ENCODE data around the gene ENTPD1. TPM values are rescaled to one million over a fixed set of nuclear protein-coding genes. Genes with fewer than 3 reads are reported as not detected.

ENTPD1 gene
- total RNA-seq, 1 donor from 2014 or later, result 1.6 TPM

GRCh38 chr10:95794195-95794594 lies 38.2 kb downstream of the ENTPD1 start:
- Histone ChIP-seq H3K27me3 (no peaks in the 10 kb centered on the region), H4K20me1 (ENCODE audit: low read depth) (no peaks in the 10 kb centered on the region), H2AFZ (replicated peaks) (no peak overlapping the region), H3K79me2 (ENCODE audit: low read depth) (no peaks in the 10 kb centered on the region), H3K36me3 (no peaks in the 10 kb centered on the region), H3K9ac (no peak overlapping the region), H3K4me2 (no peak overlapping the region), H3K9me3 (ENCODE audit: low read depth) (no peaks in the 10 kb centered on the region), H3K4me3 (no peak overlapping the region), H3F3A (ENCODE audit: low read depth) (no peaks in the 10 kb centered on the region), H3K27ac (no peak overlapping the region), H3K4me1 (peaks cover 10% of the 10 kb centered on the region)
- Mint-ChIP-seq H3K27me3 (ENCODE audit: insufficient read depth, low read depth) (peaks cover 2% of the 10 kb centered on the region), H3K27ac (no peak overlapping the region), H3K4me3 (no peak overlapping the region), H3K9me3 (no peaks in the 10 kb centered on the region), H3K4me1 (peaks cover 16% of the 10 kb centered on the region), H3K36me3 (no peaks in the 10 kb centered on the region)
- no peak for TF ChIP-seq EZH2 (IDR thresholded peaks at IDR 0.05)
- TF ChIP-seq, protein P1, sequence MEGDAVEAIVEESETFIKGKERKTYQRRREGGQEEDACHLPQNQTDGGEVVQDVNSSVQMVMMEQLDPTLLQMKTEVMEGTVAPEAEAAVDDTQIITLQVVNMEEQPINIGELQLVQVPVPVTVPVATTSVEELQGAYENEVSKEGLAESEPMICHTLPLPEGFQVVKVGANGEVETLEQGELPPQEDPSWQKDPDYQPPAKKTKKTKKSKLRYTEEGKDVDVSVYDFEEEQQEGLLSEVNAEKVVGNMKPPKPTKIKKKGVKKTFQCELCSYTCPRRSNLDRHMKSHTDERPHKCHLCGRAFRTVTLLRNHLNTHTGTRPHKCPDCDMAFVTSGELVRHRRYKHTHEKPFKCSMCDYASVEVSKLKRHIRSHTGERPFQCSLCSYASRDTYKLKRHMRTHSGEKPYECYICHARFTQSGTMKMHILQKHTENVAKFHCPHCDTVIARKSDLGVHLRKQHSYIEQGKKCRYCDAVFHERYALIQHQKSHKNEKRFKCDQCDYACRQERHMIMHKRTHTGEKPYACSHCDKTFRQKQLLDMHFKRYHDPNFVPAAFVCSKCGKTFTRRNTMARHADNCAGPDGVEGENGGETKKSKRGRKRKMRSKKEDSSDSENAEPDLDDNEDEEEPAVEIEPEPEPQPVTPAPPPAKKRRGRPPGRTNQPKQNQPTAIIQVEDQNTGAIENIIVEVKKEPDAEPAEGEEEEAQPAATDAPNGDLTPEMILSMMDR (IDR thresholded peaks at IDR 0.05), result no peak
- TF ChIP-seq EZH2phosphoT487 (IDR thresholded peaks at IDR 0.05), result no peak
- no peak for DNase-seq (ENCODE audit: low spot score)

- peaks cover 5% of the 10 kb centered on the region for H3K27me3 Mint-ChIP-seq (ENCODE audit: insufficient read depth, low read depth)
- peaks cover 9% of the 10 kb centered on the region for H3K9me3 Mint-ChIP-seq
- H3K4me3 Mint-ChIP-seq, result no peak overlapping the region
Observed at GRCh38 chr10:95795602-95796001, 39.6 kb downstream of the ENTPD1 start.

DNA sequence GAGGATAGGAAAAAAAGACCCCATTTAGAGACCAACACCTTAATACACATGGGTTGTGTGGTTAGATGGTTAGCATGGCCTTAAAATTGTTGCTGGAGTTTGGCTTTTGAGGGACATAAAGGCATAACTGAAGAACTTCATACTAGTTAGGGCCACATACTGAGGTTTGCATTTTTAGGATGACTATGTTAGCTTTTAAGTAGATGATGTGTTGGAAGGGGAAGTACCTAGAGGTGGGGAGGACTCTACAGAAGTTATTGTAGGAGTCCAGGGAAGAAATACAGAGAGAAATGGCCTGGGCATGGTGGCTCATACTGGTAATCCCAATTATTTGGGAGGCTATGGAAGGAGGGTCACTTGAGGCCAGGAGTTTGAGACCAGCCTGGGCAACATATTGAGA lies 40.5 kb downstream of the ENTPD1 start:
- Mint-ChIP-seq H3K9me3 (peaks cover 12% of the 10 kb centered on the region), H3K4me3 (no peak overlapping the region), H3K27ac (no peak overlapping the region), H3K36me3 (no peaks in the 10 kb centered on the region), H3K27me3 (ENCODE audit: insufficient read depth, low read depth) (peaks cover 5% of the 10 kb centered on the region), H3K4me1 (peaks cover 16% of the 10 kb centered on the region)
- H3K4me2 ChIP-seq, result no peak overlapping the region
- H3K4me1 ChIP-seq, result peaks cover 10% of the 10 kb centered on the region
- no peaks in the 10 kb centered on the region for H4K20me1 ChIP-seq (ENCODE audit: low read depth)
- H3K27me3 ChIP-seq, result no peaks in the 10 kb centered on the region
- no peaks in the 10 kb centered on the region for H3K36me3 ChIP-seq
- no peak for TF ChIP-seq EZH2 (IDR thresholded peaks at IDR 0.05)
- no peak for TF ChIP-seq EZH2phosphoT487 (IDR thresholded peaks at IDR 0.05)
- TF ChIP-seq, protein P1 (IDR thresholded peaks at IDR 0.05), result no peak
- no peak overlapping the region for H3K27ac ChIP-seq
- H2AFZ ChIP-seq (replicated peaks), result no peak overlapping the region
- no peak for DNase-seq (ENCODE audit: low spot score)
- H3K4me3 ChIP-seq, result no peak overlapping the region
- H3K9ac ChIP-seq, result no peak overlapping the region
- H3K79me2 ChIP-seq (ENCODE audit: low read depth), result no peaks in the 10 kb centered on the region
- H3F3A ChIP-seq (ENCODE audit: low read depth), result no peaks in the 10 kb centered on the region
- no peaks in the 10 kb centered on the region for H3K9me3 ChIP-seq (ENCODE audit: low read depth)

More at GRCh38 chr10:95795602-95796001, 39.6 kb downstream of the ENTPD1 start:
- DNase-seq (ENCODE audit: low spot score), result no peak
- Histone ChIP-seq H3K4me3 (no peak overlapping the region), H3K9me3 (ENCODE audit: low read depth) (no peaks in the 10 kb centered on the region), H2AFZ (replicated peaks) (no peak overlapping the region), H3F3A (ENCODE audit: low read depth) (no peaks in the 10 kb centered on the region), H4K20me1 (ENCODE audit: low read depth) (no peaks in the 10 kb centered on the region), H3K36me3 (no peaks in the 10 kb centered on the region), H3K4me1 (peaks cover 10% of the 10 kb centered on the region), H3K9ac (no peak overlapping the region), H3K79me2 (ENCODE audit: low read depth) (no peaks in the 10 kb centered on the region), H3K27me3 (no peaks in the 10 kb centered on the region), H3K27ac (no peak overlapping the region), H3K4me2 (no peak overlapping the region)
- Mint-ChIP-seq H3K36me3 (no peaks in the 10 kb centered on the region), H3K27ac (no peak overlapping the region), H3K4me1 (peaks cover 16% of the 10 kb centered on the region)
- no peak for TF ChIP-seq EZH2 (IDR thresholded peaks at IDR 0.05)
- no peak for TF ChIP-seq EZH2phosphoT487 (IDR thresholded peaks at IDR 0.05)
- TF ChIP-seq, protein P1 (IDR thresholded peaks at IDR 0.05), result no peak

All from neural progenitor cell (in vitro differentiated cells).